Left renal pelvis (tissue), 4 donors: ENCODE measurements around the gene CEMIP. TPM values are rescaled to one million over a fixed set of nuclear protein-coding genes. Genes with fewer than 3 reads are reported as not detected.

Experiments used
- DNase-seq, 4 donors: peaks; one replicate each; pipeline ENCODE4 v3.0.0-alpha.2; 2013; ENCODE audit warnings: low read depth in 4 of 4, low spot score in 3 of 4
- polyA plus RNA-seq, 4 donors: library from polyadenylated mRNA; unstranded; fragments of 120-200 nt; gene quantifications; one replicate each; pipeline ENCODE4 v1.2.1, GENCODE V29; 2013; ENCODE audit not compliant: insufficient read length in 4 of 4

Gene CEMIP
- polyA plus RNA-seq, 4 donors = 2.3 to 5.0 (median 2.9) TPM

GRCh38 chr15:80779658-80780415 lies 667 bp downstream of the CEMIP start:
- DNase-seq = no peak

GRCh38 chr15:80780416-80781221 lies 1.4 kb downstream of the CEMIP start:
- peak; percentile 39 to 62 (median 54) for DNase-seq

- no peak for DNase-seq
These were observed 4.1 kb downstream of the CEMIP start for GRCh38 chr15:80783260-80783659.

GRCh38 chr15:80785335-80785734 lies 6.2 kb downstream of the CEMIP start:
- no peak for DNase-seq

- DNase-seq = no peak
These were observed 6.7 kb downstream of the CEMIP start for GRCh38 chr15:80785811-80786354.

GRCh38 chr15:80787316-80787715 lies 8.1 kb downstream of the CEMIP start:
- DNase-seq = no peak

- no peak for DNase-seq
These were observed 9.4 kb downstream of the CEMIP start for GRCh38 chr15:80788536-80788935.

- no peak for DNase-seq
These were observed 10.1 kb downstream of the CEMIP start for GRCh38 chr15:80789296-80789695.

- DNase-seq = no peak
These were observed 10.6 kb downstream of the CEMIP start for GRCh38 chr15:80789796-80790195.

GRCh38 chr15:80790236-80790635 lies 11.1 kb downstream of the CEMIP start:
- no peak for DNase-seq

GRCh38 chr15:80791004-80791403 lies 11.8 kb downstream of the CEMIP start:
- no peak for DNase-seq

- no peak for DNase-seq
These were observed 17.2 kb downstream of the CEMIP start for GRCh38 chr15:80796407-80796806.

- no peak for DNase-seq
These were observed 19.7 kb downstream of the CEMIP start for GRCh38 chr15:80798911-80799310.

- DNase-seq = no peak
These were observed 20.9 kb downstream of the CEMIP start for GRCh38 chr15:80800067-80800466.

GRCh38 chr15:80801891-80802680 lies 22.9 kb downstream of the CEMIP start:
- DNase-seq = no peak

- no peak for DNase-seq
These were observed 24.7 kb downstream of the CEMIP start for GRCh38 chr15:80803580-80804525.

GRCh38 chr15:80804970-80805495 lies 25.9 kb downstream of the CEMIP start:
- DNase-seq = no peak

GRCh38 chr15:80811781-80812315 lies 32.7 kb downstream of the CEMIP start:
- no peak for DNase-seq

GRCh38 chr15:80815106-80815505 lies 35.9 kb downstream of the CEMIP start:
- no peak for DNase-seq
